HG02763 (cell line): Measurements from ENCODE around the gene DESI1.
"Not testable (repeated sequence)": the region's sequence is repeated elsewhere in the genome, so short reads cannot be mapped to it uniquely, and the experiment has no call there.

Experiments
- ATAC-seq: cut with Tn5 transposase; IDR thresholded peaks from one replicate; pipeline ENCODE4 v1.9.1; 2021; ENCODE audit warnings: mild to moderate bottlenecking, moderate library complexity; ENCODE audit not compliant: unreplicated experiment

The DESI1 gene

DNA sequence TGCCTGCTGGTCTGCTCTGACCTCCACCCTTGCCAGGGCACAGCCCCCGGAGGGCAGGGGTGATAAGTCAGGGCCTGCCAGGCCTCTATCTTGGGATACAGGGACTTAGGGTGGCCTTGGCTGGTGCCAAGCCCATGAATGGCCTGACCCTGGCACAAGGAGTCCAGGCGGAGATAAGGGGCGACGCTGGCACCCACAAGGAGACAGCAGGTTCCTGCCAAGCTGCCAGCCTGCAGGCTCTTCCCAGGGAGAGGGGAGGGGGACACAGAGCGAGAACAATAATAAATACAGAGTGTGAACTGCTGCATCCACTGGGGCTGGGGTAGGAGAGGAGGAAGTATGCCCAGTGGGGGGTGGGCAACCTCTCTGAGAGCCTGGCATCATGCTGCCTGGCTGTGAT, 59.1 kb downstream of the DESI1 start:
- ATAC-seq = no peak

DNA sequence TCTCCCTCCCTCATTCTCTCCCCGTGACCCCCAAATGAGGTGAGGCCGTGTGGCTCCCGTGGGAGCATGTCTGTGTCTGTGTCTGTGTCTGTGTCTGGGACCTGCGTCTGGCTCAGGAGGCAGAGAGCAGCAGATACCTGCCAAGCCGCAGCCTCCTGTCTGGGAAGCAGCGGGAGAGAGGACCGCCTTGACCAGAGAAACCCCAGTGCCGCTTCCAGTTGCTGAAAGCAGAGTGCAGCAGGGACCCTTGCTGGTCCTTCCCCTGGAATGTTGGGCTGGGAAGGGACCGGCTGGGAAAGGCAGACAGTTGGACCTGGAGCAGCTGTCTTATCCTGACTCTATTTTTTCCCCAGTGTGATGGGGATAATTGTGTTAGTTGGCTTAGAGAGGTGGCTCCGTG, 59.5 kb downstream of the DESI1 start:
- no peak for ATAC-seq

- no peak for ATAC-seq
Measured at GRCh38 chr22:41560095-41560471, 60.8 kb downstream of the DESI1 start.

- ATAC-seq = not testable (repeated sequence)
Measured at GRCh38 chr22:41558241-41558630, 62.6 kb downstream of the DESI1 start.

DNA sequence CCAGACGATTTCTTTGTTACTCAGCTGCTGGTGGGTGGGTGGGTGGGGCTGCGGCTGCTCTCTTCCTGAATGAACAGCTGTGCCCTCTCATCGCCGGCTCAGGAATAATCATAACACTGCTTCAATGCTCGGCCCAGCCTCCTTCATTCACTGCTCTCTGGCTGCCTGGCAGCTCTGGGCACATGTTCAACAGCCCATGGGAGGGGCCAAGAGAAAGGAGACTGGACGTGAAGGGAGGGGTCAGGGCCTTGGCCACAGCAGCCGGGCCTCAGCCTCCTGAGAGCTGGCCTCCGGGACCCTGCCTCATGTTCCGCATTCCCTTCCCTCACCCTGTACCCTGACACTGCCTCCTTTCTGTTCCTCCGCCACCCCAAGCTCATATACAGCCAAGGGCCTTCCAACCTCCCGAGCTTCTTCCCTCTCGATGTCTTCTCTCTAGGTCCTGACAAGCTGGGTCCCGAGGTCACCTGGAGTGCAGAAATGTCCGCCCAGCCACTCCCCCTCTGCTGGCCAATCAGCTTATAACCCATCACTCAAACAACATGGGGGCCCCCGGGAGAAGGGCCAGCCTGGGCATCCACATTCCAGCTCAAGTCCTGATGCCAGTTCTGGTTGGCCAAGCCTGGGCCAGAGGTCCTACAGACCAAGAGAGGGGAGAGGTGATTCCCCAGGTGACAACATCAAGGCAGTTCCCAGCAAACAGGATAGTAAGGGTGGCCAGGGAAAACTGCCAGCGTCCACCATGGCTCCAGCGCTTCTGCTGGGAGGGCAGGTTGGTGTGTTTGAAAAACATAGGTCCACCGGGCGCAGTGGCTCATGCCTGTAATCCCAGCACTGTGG, 63.2 kb downstream of the DESI1 start:
- no peak for ATAC-seq

DNA sequence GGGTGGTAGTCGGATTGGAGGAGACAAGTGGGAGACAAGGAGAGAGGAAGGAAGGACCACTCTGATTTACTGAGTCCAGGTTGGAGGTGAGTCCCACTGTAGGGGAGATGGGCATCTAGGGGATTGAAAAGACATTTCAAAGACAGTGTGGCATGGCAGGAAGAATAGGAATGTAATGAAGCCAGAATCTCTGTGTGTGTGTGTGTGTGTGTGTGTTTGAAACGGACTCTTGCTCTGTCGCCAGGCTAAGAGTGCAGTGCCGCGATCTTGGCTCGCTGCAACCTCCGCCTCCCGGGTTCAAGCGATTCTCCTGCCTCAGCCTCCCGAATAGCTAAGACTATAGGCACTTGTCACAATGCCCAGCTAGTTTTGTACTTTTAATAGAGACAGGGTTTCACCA, 64.3 kb downstream of the DESI1 start:
- no peak for ATAC-seq

- no peak for ATAC-seq
Measured at GRCh38 chr22:41555325-41555982, 65.4 kb downstream of the DESI1 start.

- ATAC-seq = no peak
Measured at GRCh38 chr22:41551877-41552582, 68.8 kb downstream of the DESI1 start.

DNA sequence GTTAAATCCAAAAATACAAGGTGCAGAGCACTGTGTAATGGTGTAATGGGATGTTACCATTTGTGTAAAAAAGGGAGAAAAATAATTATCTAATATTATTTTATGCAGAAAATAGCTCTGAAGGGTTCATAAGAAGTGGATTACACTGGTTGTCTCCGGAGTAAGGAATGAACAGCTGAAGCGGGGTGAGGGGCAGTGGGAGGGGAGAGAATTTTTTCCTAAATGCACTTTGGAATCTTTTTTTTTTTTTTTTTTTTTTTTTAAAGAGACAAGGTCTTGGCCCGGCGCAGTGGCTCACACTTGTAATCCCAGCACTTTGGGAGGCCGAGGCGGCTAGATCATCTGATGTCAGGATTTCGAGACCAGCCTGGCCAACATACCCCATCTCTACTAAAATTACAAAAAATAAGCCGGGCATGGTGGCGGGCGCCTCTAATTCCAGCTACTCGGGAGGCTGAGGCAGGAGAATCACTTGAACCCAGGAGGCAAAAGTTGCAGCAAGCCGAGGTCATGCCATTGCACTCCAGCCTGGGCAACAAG, 69.8 kb downstream of the DESI1 start:
- no peak for ATAC-seq

DNA sequence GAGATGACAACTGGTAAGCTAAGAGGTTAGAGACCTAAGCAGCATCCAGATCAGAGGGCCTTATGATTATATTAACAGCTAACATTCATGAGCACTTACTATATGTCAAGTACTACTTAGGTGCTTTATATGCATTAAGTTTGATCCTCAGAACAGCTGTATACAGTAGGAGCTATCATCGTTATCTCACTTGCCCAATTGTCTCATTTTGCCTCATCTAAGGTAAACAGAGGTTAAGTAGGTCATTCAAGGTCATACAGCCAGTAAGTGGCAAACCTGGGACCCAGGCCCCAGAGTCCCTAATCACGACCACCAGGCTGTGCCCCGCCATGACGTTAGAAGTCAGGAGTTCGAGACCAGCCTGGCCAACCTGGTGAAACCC, 72.0 kb downstream of the DESI1 start:
- no peak for ATAC-seq
